Astrocyte (in vitro differentiated cells and primary cell): ENCODE results near the gene HS3ST6. TPM values are rescaled to one million over a fixed set of nuclear protein-coding genes. Genes with fewer than 3 reads are reported as not detected.

Source experiments
- DNase-seq: peaks from one replicate; pipeline ENCODE4 v3.0.0-alpha.2; 2010; ENCODE audit warnings: low read depth
- FAIRE-seq: peaks from 2 replicates; lab custom pipeline; 2011; peaks lifted over from hg19 to GRCh38; lab: Jason Lieb, UNC
- H2AFZ ChIP-seq: 2 replicates; pipeline ENCODE4 v1.6.0; 2012; ENCODE audit warnings: low read depth, low read length, inconsistent platforms
- H3K27ac ChIP-seq: 2 replicates; pipeline ENCODE4 v1.5.1; 2011; ENCODE audit warnings: low read depth, low read length, inconsistent platforms
- H3K27me3 ChIP-seq: 2 replicates; pipeline ENCODE4 v1.6.0; 2011; ENCODE audit warnings: low read length, inconsistent platforms; ENCODE audit not compliant: insufficient read depth
- H3K36me3 ChIP-seq: 2 replicates; pipeline ENCODE4 v1.5.1; 2011; ENCODE audit warnings: low read length, inconsistent platforms; ENCODE audit not compliant: insufficient read depth
- H3K4me1 ChIP-seq: 2 replicates; pipeline ENCODE4 v1.5.1; 2011; ENCODE audit warnings: low read length, inconsistent platforms; ENCODE audit not compliant: insufficient read depth
- H3K4me2 ChIP-seq: 2 replicates; pipeline ENCODE4 v1.6.0; 2012; ENCODE audit warnings: low read length, inconsistent platforms
- H3K4me3 ChIP-seq: 2 replicates; pipeline ENCODE4 v1.5.1; 2011; ENCODE audit warnings: low read depth, mild to moderate bottlenecking, low read length, inconsistent platforms; ENCODE audit not compliant: insufficient read depth
- H3K79me2 ChIP-seq: 2 replicates; pipeline ENCODE4 v1.6.0; 2012; ENCODE audit warnings: mild to moderate bottlenecking, low read length, inconsistent platforms; ENCODE audit not compliant: insufficient read depth
- H3K9ac ChIP-seq: 2 replicates; pipeline ENCODE4 v1.6.0; 2012; ENCODE audit warnings: mild to moderate bottlenecking, low read length, inconsistent platforms
- H3K9me3 ChIP-seq: 2 replicates; pipeline ENCODE4 v1.5.1; 2012; ENCODE audit warnings: low read depth, mild to moderate bottlenecking, low read length, inconsistent platforms; ENCODE audit not compliant: insufficient read depth
- H4K20me1 ChIP-seq: 2 replicates; pipeline ENCODE4 v1.6.0; 2012; ENCODE audit warnings: low read length, inconsistent platforms; ENCODE audit not compliant: insufficient read depth
- H3K27ac Mint-ChIP-seq: one replicate; pipeline ENCODE4 v1.8.0; 2021; ENCODE audit warnings: mild to moderate bottlenecking, mixed read lengths; ENCODE audit not compliant: unreplicated experiment
- H3K27me3 Mint-ChIP-seq: one replicate; pipeline ENCODE4 v1.8.0; 2021; ENCODE audit warnings: low read depth, mixed read lengths; ENCODE audit not compliant: unreplicated experiment
- H3K36me3 Mint-ChIP-seq: one replicate; pipeline ENCODE4 v1.8.0; 2021; ENCODE audit warnings: low read depth, mixed read lengths; ENCODE audit not compliant: unreplicated experiment
- H3K4me1 Mint-ChIP-seq: one replicate; pipeline ENCODE4 v1.8.0; 2021; ENCODE audit warnings: low read depth, mixed read lengths; ENCODE audit not compliant: unreplicated experiment
- H3K4me3 Mint-ChIP-seq: one replicate; pipeline ENCODE4 v1.8.0; 2021; ENCODE audit warnings: mild to moderate bottlenecking, moderate library complexity, mixed read lengths; ENCODE audit not compliant: unreplicated experiment
- H3K9me3 Mint-ChIP-seq: one replicate; pipeline ENCODE4 v1.8.0; 2021; ENCODE audit warnings: mild to moderate bottlenecking, mixed read lengths; ENCODE audit not compliant: unreplicated experiment
- CTCF ChIP-seq: IDR thresholded peaks from 2 replicates; pipeline ENCODE4 v1.5.1; 2011; ENCODE audit warnings: low read depth, mild to moderate bottlenecking, inconsistent platforms, low read length, moderate library complexity; ENCODE audit not compliant: insufficient read depth
- EZH2 ChIP-seq: IDR thresholded peaks from 2 replicates; pipeline ENCODE4 v1.6.1; 2012; ENCODE audit warnings: mild to moderate bottlenecking, low read length, inconsistent platforms; ENCODE audit not compliant: insufficient read depth
- total RNA-seq: library from RNA; stranded (reverse); gene quantifications from 2 replicates; pipeline ENCODE4 v1.2.1, GENCODE V29; 2021

HS3ST6 gene
- total RNA-seq, 1 donor from 2014 or later: not detected

DNA sequence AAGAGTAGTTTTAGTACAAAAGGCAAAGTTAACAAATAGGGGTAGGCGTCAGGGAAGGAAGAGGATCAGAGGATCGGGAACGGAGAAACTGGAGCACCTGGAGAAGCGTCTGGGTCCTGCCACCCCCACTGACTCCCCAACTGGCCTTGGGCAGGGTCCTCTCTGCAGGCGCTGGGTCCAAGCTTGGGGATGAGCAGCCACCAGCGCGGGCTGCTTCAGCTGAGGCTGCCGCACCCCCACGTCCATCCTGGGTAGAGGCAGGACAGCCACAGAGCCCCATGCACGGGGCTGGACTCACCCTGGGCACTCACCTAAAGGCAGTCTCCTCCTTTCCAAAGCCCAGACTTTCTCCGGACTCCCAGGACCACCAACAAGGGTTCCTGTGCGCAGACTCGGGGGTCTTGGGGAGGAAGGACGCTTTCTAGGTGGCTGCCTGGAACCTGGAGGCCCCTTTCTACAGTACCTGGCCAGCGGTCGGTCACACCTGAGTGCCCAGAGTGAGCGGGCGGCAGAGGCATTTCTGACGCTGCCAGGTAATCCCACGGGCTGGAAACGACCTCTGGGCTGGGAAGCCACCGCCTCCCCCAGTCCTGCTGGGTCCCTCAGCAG is 1.1 kb downstream of the HS3ST6 start:
- Mint-ChIP-seq H3K36me3 (no peaks in the 10 kb centered on the region), H3K27me3 (peaks cover 58% of the 10 kb centered on the region), H3K4me1 (peaks cover 2% of the 10 kb centered on the region), H3K4me3 (no peak overlapping the region), H3K9me3 (no peaks in the 10 kb centered on the region), H3K27ac (no peak overlapping the region)
- Histone ChIP-seq H3K9me3 (no peaks in the 10 kb centered on the region), H3K27me3 (peaks cover 57% of the 10 kb centered on the region), H3K4me2 (no peak overlapping the region), H3K27ac (no peak overlapping the region), H3K36me3 (no peaks in the 10 kb centered on the region), H3K4me3 (no peak overlapping the region), H3K79me2 (no peaks in the 10 kb centered on the region), H3K4me1 (no peaks in the 10 kb centered on the region), H4K20me1 (no peaks in the 10 kb centered on the region), H3K9ac (no peak overlapping the region), H2AFZ (no peak overlapping the region)
- FAIRE-seq: no peak
- TF ChIP-seq EZH2: peak; percentile 94
- TF ChIP-seq CTCF: no peak
- no peak for DNase-seq

DNA sequence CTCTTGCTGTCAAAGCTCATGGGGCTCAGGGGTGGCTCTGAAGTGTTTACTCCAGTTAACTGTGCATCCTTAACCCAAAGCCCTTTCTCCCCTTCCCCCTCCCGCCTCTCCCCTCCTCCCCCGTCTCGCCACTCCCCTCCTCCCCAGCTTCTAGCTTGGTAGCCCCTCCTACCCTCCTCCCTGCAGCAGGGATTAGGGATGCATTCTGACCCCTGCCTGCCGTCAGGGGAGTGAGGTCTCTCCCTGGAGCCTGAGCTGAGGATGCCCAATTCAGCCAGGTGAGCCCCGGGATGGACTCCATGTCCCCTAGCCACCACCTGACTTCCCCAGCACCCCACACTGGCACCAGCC is 1.6 kb downstream of the HS3ST6 start:
- Histone ChIP-seq H3K4me2 (no peak overlapping the region), H3K4me1 (no peaks in the 10 kb centered on the region), H3K79me2 (no peaks in the 10 kb centered on the region), H3K27ac (no peak overlapping the region), H4K20me1 (no peaks in the 10 kb centered on the region), H3K9ac (no peak overlapping the region), H3K27me3 (peaks cover 57% of the 10 kb centered on the region), H3K4me3 (no peak overlapping the region), H3K36me3 (no peaks in the 10 kb centered on the region), H3K9me3 (no peaks in the 10 kb centered on the region), H2AFZ (no peak overlapping the region)
- no peak for FAIRE-seq
- Mint-ChIP-seq H3K9me3 (no peaks in the 10 kb centered on the region), H3K36me3 (no peaks in the 10 kb centered on the region), H3K27me3 (peaks cover 57% of the 10 kb centered on the region), H3K4me1 (peaks cover 2% of the 10 kb centered on the region), H3K4me3 (no peak overlapping the region), H3K27ac (no peak overlapping the region)
- DNase-seq: no peak
- TF ChIP-seq EZH2 (no peak), CTCF (no peak)
